Mesenchymal stem cell (in vitro differentiated cells and primary cell): ENCODE measurements around the gene ARHGAP6.

Experiments used
- DNase-seq: peaks from one replicate; pipeline ENCODE4 v3.0.0-alpha.2; 2013
- H2AFZ ChIP-seq: one replicate; pipeline ENCODE4 v1.6.1; 2013; ENCODE audit warnings: low read depth, mild to moderate bottlenecking, control low read depth, inconsistent platforms, low read length, moderate library complexity
- H2AK5ac ChIP-seq: 2 replicates; pipeline ENCODE4 v1.6.1; 2013; ENCODE audit warnings: low read length, moderate library complexity, mild to moderate bottlenecking, inconsistent platforms; ENCODE audit not compliant: severe bottlenecking
- H2BK120ac ChIP-seq: one replicate; pipeline ENCODE4 v1.6.1; 2013; ENCODE audit warnings: low read depth, mild to moderate bottlenecking, inconsistent platforms, low read length, moderate library complexity
- H2BK12ac ChIP-seq, 2 experiments: one replicate each; pipeline ENCODE4 v1.6.1; 2013; ENCODE audit warnings: inconsistent platforms in 2 of 2, low read length in 2 of 2, mild to moderate bottlenecking in 2 of 2, moderate library complexity in 2 of 2, control low read depth in 1 of 2
- H2BK15ac ChIP-seq: one replicate; pipeline ENCODE4 v1.6.1; 2013; ENCODE audit warnings: mild to moderate bottlenecking, low read depth, inconsistent platforms; ENCODE audit not compliant: poor library complexity, severe bottlenecking
- H2BK5ac ChIP-seq: 2 replicates; pipeline ENCODE4 v1.6.1; 2013; ENCODE audit warnings: low read depth, mild to moderate bottlenecking, low read length, control low read depth, inconsistent platforms; ENCODE audit not compliant: poor library complexity, severe bottlenecking
- H3K14ac ChIP-seq, 2 experiments: one replicate each; pipeline ENCODE4 v1.6.1; 2013; ENCODE audit warnings: inconsistent platforms in 2 of 2, low read length in 2 of 2, control low read depth in 1 of 2, mild to moderate bottlenecking in 1 of 2, moderate library complexity in 1 of 2
- H3K18ac ChIP-seq, 2 experiments: one replicate each; pipeline ENCODE4 v1.6.1; 2013; ENCODE audit warnings: inconsistent platforms in 2 of 2, low read length in 2 of 2, control low read depth in 1 of 2, low read depth in 1 of 2, mild to moderate bottlenecking in 1 of 2
- H3K23ac ChIP-seq, 2 experiments: one replicate each; pipeline ENCODE4 v1.6.1; 2013; ENCODE audit warnings: inconsistent platforms in 2 of 2, low read length in 2 of 2, mild to moderate bottlenecking in 2 of 2, moderate library complexity in 2 of 2, control low read depth in 1 of 2
- H3K27ac ChIP-seq: 2 replicates; pipeline ENCODE4 v1.5.1; 2013; ENCODE audit warnings: mild to moderate bottlenecking, moderate library complexity, low read length, control low read depth, inconsistent platforms; ENCODE audit not compliant: poor library complexity, severe bottlenecking
- H3K27me3 ChIP-seq, 2 experiments: 2 replicates each; pipeline versions ENCODE4 v1.6.1 to v1.7.0; 2013; ENCODE audit warnings: low read length in 2 of 2, mild to moderate bottlenecking in 2 of 2, moderate library complexity in 2 of 2, control low read depth in 1 of 2, inconsistent platforms in 1 of 2; ENCODE audit not compliant: control insufficient read depth in 1 of 2, insufficient read depth in 1 of 2
- H3K36me3 ChIP-seq, 2 experiments: 2 replicates each; pipeline versions ENCODE4 v1.6.1 to v1.7.0; 2013; ENCODE audit warnings: low read length in 2 of 2, control low read depth in 1 of 2, inconsistent platforms in 1 of 2, low read depth in 1 of 2, mild to moderate bottlenecking in 1 of 2; ENCODE audit not compliant: insufficient read depth in 2 of 2, control insufficient read depth in 1 of 2
- H3K4ac ChIP-seq, 2 experiments: one replicate each; pipeline ENCODE4 v1.6.1; 2013; ENCODE audit warnings: inconsistent platforms in 2 of 2, low read length in 2 of 2, mild to moderate bottlenecking in 2 of 2, moderate library complexity in 2 of 2, control low read depth in 1 of 2, low read depth in 1 of 2
- H3K4me1 ChIP-seq: 2 replicates; pipeline ENCODE4 v1.6.1; 2013; ENCODE audit warnings: low read depth, low read length, control low read depth; ENCODE audit not compliant: control insufficient read depth, insufficient read depth
- H3K4me2 ChIP-seq: 2 replicates; pipeline ENCODE4 v1.6.1; 2013; ENCODE audit warnings: low read length, mild to moderate bottlenecking, inconsistent platforms; ENCODE audit not compliant: poor library complexity, severe bottlenecking
- H3K4me3 ChIP-seq, 2 experiments: 2 replicates each; pipeline versions ENCODE4 v1.5.1 to v1.7.0; 2013; ENCODE audit warnings: low read length in 2 of 2, mild to moderate bottlenecking in 2 of 2, control low read depth in 1 of 2, low read depth in 1 of 2; ENCODE audit not compliant: insufficient read depth in 1 of 2
- H3K79me1 ChIP-seq: replicated peaks from 2 replicates; pipeline ENCODE4 v1.6.1; 2013; ENCODE audit warnings: mild to moderate bottlenecking, control low read depth, low read length, inconsistent platforms; ENCODE audit not compliant: poor library complexity, severe bottlenecking
- H3K9ac ChIP-seq: 2 replicates; pipeline ENCODE4 v1.7.0; 2013; ENCODE audit warnings: mild to moderate bottlenecking, low read length, moderate library complexity
- H3K9me3 ChIP-seq: 2 replicates; pipeline ENCODE4 v1.7.0; 2013; ENCODE audit warnings: mild to moderate bottlenecking, low read length; ENCODE audit not compliant: control insufficient read depth
- H4K8ac ChIP-seq: one replicate; pipeline ENCODE4 v1.6.1; 2013; ENCODE audit warnings: inconsistent platforms, mild to moderate bottlenecking, low read length, moderate library complexity
- H4K91ac ChIP-seq: one replicate; pipeline ENCODE4 v1.6.1; 2013; ENCODE audit warnings: mild to moderate bottlenecking, low read length, inconsistent platforms
- WGBS: methylation state at CpG from one replicate; pipeline ENCODE4 v1.1.7; 2013; ENCODE audit warnings: mixed read lengths; 5-methylcytosine and 5-hydroxymethylcytosine counted together

The ARHGAP6 gene

GRCh38 chrX:11376163-11376562 lies 289.6 kb downstream of the ARHGAP6 start:
- Histone ChIP-seq H3K9me3 (no peaks in the 10 kb centered on the region), H2BK5ac (no peak overlapping the region), H2BK15ac (no peak overlapping the region), H3K36me3 (no peaks in the 10 kb centered on the region), H2BK120ac (no peak overlapping the region), H3K4me2 (no peak overlapping the region), H3K23ac (no peak overlapping the region), H3K18ac (no peak overlapping the region), H3K4ac (no peak overlapping the region), H2AK5ac (no peak overlapping the region), H3K79me1 (peaks cover 2% of the 10 kb centered on the region), H2BK12ac (no peak overlapping the region), H3K27ac (no peak overlapping the region), H3K27me3 (no peaks in the 10 kb centered on the region), H4K8ac (no peak overlapping the region), H3K4me1 (no peaks in the 10 kb centered on the region), H3K14ac (no peak overlapping the region), H3K4me3 (no peak overlapping the region), H4K91ac (no peak overlapping the region), H3K9ac (no peak overlapping the region), H2AFZ (no peak overlapping the region)
- DNase-seq: no peak

GRCh38 chrX:11375614-11376119 lies 290.1 kb downstream of the ARHGAP6 start:
- Histone ChIP-seq H3K9me3 (peaks cover 4% of the 10 kb centered on the region), H3K14ac (no peak overlapping the region), H3K36me3 (no peaks in the 10 kb centered on the region), H4K8ac (no peak overlapping the region), H3K4me3 (no peak overlapping the region), H3K79me1 (peaks cover 2% of the 10 kb centered on the region), H2BK120ac (no peak overlapping the region), H3K4me1 (no peaks in the 10 kb centered on the region), H4K91ac (no peak overlapping the region), H3K4ac (no peak overlapping the region), H2BK5ac (no peak overlapping the region), H3K23ac (no peak overlapping the region), H3K27me3 (no peaks in the 10 kb centered on the region), H3K27ac (no peak overlapping the region), H3K4me2 (no peak overlapping the region), H2AK5ac (no peak overlapping the region), H3K18ac (no peak overlapping the region), H3K9ac (no peak overlapping the region), H2AFZ (no peak overlapping the region), H2BK15ac (no peak overlapping the region), H2BK12ac (no peak overlapping the region)
- DNase-seq: no peak
- no CpG with 5 or more reads among the region's 1 CpG for WGBS

- DNase-seq: no peak
- Histone ChIP-seq H4K91ac (no peak overlapping the region), H2BK5ac (no peak overlapping the region), H4K8ac (no peak overlapping the region), H3K79me1 (no peaks in the 10 kb centered on the region), H3K4me3 (no peak overlapping the region), H3K9me3 (peaks cover 5% of the 10 kb centered on the region), H2BK120ac (no peak overlapping the region), H2BK15ac (no peak overlapping the region), H2BK12ac (no peak overlapping the region), H2AK5ac (no peak overlapping the region), H3K4me1 (no peaks in the 10 kb centered on the region), H3K14ac (no peak overlapping the region), H3K4me2 (no peak overlapping the region), H3K9ac (no peak overlapping the region), H3K36me3 (no peaks in the 10 kb centered on the region), H3K23ac (no peak overlapping the region), H3K4ac (no peak overlapping the region), H2AFZ (no peak overlapping the region), H3K18ac (no peak overlapping the region), H3K27me3 (no peaks in the 10 kb centered on the region), H3K27ac (no peak overlapping the region)
- WGBS: 68% methylated on average over 2 of the region's 2 CpGs
These were observed 291.1 kb downstream of the ARHGAP6 start for GRCh38 chrX:11374570-11374969.

GRCh38 chrX:11371106-11371505 lies 294.6 kb downstream of the ARHGAP6 start:
- Histone ChIP-seq H3K36me3 (no peaks in the 10 kb centered on the region), H3K14ac (no peak overlapping the region), H3K27ac (no peak overlapping the region), H3K18ac (no peak overlapping the region), H4K91ac (no peak overlapping the region), H3K4me2 (no peak overlapping the region), H4K8ac (no peak overlapping the region), H3K27me3 (no peaks in the 10 kb centered on the region), H3K4ac (no peak overlapping the region), H2BK12ac (no peak overlapping the region), H3K4me3 (no peak overlapping the region), H3K4me1 (no peaks in the 10 kb centered on the region), H2AFZ (no peak overlapping the region), H3K9ac (no peak overlapping the region), H3K23ac (no peak overlapping the region), H2BK120ac (no peak overlapping the region), H2BK5ac (no peak overlapping the region), H3K9me3 (peaks cover 5% of the 10 kb centered on the region), H3K79me1 (no peaks in the 10 kb centered on the region), H2AK5ac (no peak overlapping the region), H2BK15ac (no peak overlapping the region)
- no peak for DNase-seq
